ENCODE results near the gene RFX2.
A peak's percentile ranks its signal among the peaks of the same experiment; 100 is the strongest.

RFX2 gene

GRCh38 chr19:5955636-5955935 lies 154.7 kb downstream of the RFX2 start:
- POLR2A ChIA-PET, result no interaction called here
- TF ChIP-seq CTCF (IDR thresholded peaks at IDR 0.05; ENCODE audit: control extremely low read depth, extremely low read depth, low read depth, missing control alignments), result no peak
- DNase-seq (ENCODE audit: extremely low spot score), result no peak
- CTCF ChIA-PET, result interaction anchor here (1.0 to 12.0 kb wide), 4 partner anchors 9 to 67 kb away, joined by 3 to 88 read pairs (median 12); no protein-coding TSS in a partner anchor

GRCh38 chr19:5954293-5954692 lies 156.0 kb downstream of the RFX2 start:
- no peak for TF ChIP-seq CTCF (IDR thresholded peaks at IDR 0.05; ENCODE audit: control extremely low read depth, extremely low read depth, low read depth, missing control alignments)
- ChIA-PET POLR2A (no interaction called here), CTCF (interaction anchor here (5.4 to 12.0 kb wide), 2 partner anchors 13 to 69 kb away, joined by 20 to 88 read pairs; no protein-coding TSS in a partner anchor)
- no peak for DNase-seq (ENCODE audit: extremely low spot score)

- no peak for DNase-seq (ENCODE audit: extremely low spot score)
- no peak for TF ChIP-seq CTCF (IDR thresholded peaks at IDR 0.05; ENCODE audit: control extremely low read depth, extremely low read depth, low read depth, missing control alignments)
- CTCF ChIA-PET, result interaction anchor here (1.8 to 12.0 kb wide), 3 partner anchors 10 to 69 kb away, joined by 5 to 88 read pairs (median 20); no protein-coding TSS in a partner anchor
- POLR2A ChIA-PET, result no interaction called here
These were observed 156.6 kb downstream of the RFX2 start for GRCh38 chr19:5953680-5954213.

GRCh38 chr19:5953030-5953589 lies 157.2 kb downstream of the RFX2 start:
- no peak for TF ChIP-seq CTCF (IDR thresholded peaks at IDR 0.05; ENCODE audit: control extremely low read depth, extremely low read depth, low read depth, missing control alignments)
- ChIA-PET POLR2A (no interaction called here), CTCF (interaction anchor here (1.0 to 12.0 kb wide), 5 partner anchors 9 to 69 kb away, joined by 3 to 88 read pairs (median 5); no protein-coding TSS in a partner anchor)
- no peak for DNase-seq (ENCODE audit: extremely low spot score)

- TF ChIP-seq CTCF (IDR thresholded peaks at IDR 0.05; ENCODE audit: control extremely low read depth, extremely low read depth, low read depth, missing control alignments), result no peak
- ChIA-PET CTCF (interaction anchor here (0.8 to 12.0 kb wide), 8 partner anchors 8 to 148 kb away, joined by 3 to 88 read pairs (median 5); partner anchors contain the start of gene NRTN), POLR2A (no interaction called here)
- DNase-seq (ENCODE audit: extremely low spot score), result no peak
These were observed 157.9 kb downstream of the RFX2 start for GRCh38 chr19:5952193-5953029.

GRCh38 chr19:5951338-5951861 lies 158.9 kb downstream of the RFX2 start:
- DNase-seq (ENCODE audit: extremely low spot score), result peak; percentile 64
- ChIA-PET POLR2A (no interaction called here), CTCF (interaction anchor here (0.8 to 12.0 kb wide), 5 partner anchors 11 to 147 kb away, joined by 3 to 88 read pairs (median 5); partner anchors contain the start of gene NRTN)
- TF ChIP-seq CTCF (IDR thresholded peaks at IDR 0.05; ENCODE audit: control extremely low read depth, extremely low read depth, low read depth, missing control alignments), result no peak

Measured in GM10248 (cell line).